Measurements from ENCODE around the gene PCDH7. TPM values are rescaled to one million over a fixed set of nuclear protein-coding genes. Genes with fewer than 3 reads are reported as not detected.

PCDH7 gene
- total and polyA plus RNA-seq, 4 experiments from 2014 or later = not detected

GRCh38 chr4:30755346-30755745 lies 35.2 kb downstream of the PCDH7 start:
- Histone ChIP-seq H3K4me3 (ENCODE audit: low read length in 2 of 2) (no peak overlapping the region), H3K27me3 (ENCODE audit: insufficient read depth, low read length) (no peaks in the 10 kb centered on the region), H3K36me3 (ENCODE audit: insufficient read depth, low read length) (no peaks in the 10 kb centered on the region), H3K27ac (ENCODE audit: low read depth, low read length) (no peak overlapping the region), H3K9me3 (ENCODE audit: control insufficient read depth in 1 of 2, low read length in 2 of 2) (no peaks in the 10 kb centered on the region), H3K4me1 (ENCODE audit: insufficient read depth, low read length) (no peaks in the 10 kb centered on the region)
- CTCF ChIA-PET (ENCODE audit: partially characterized antibody) = no interaction called here
- POLR2A ChIA-PET (ENCODE audit: partially characterized antibody) = no interaction called here
- Mint-ChIP-seq H3K4me3 (no peak overlapping the region), H3K27me3 (no peaks in the 10 kb centered on the region), H3K27ac (no peak overlapping the region), H3K36me3 (no peaks in the 10 kb centered on the region), H3K4me1 (no peaks in the 10 kb centered on the region), H3K9me3 (peaks cover 0 to 16% (median 3%) of the 10 kb centered on the region in 8 donors)
- no peak for DNase-seq
- intact Hi-C loops (cut with micrococcal nuclease) = no loop called here

- H3K4me3 ChIP-seq (ENCODE audit: low read length in 2 of 2) = no peak overlapping the region
- Mint-ChIP-seq H3K4me1 (no peaks in the 10 kb centered on the region), H3K36me3 (no peaks in the 10 kb centered on the region), H3K4me3 (no peak overlapping the region), H3K27me3 (no peaks in the 10 kb centered on the region), H3K27ac (no peak overlapping the region), H3K9me3 (peaks cover 0 to 17% (median 2%) of the 10 kb centered on the region in 8 donors)
- H3K9me3 ChIP-seq (ENCODE audit: control insufficient read depth in 1 of 2, low read length in 2 of 2) = no peaks in the 10 kb centered on the region
- DNase-seq = no peak
- H3K27me3 ChIP-seq (ENCODE audit: insufficient read depth, low read length) = no peaks in the 10 kb centered on the region
- ChIA-PET POLR2A (ENCODE audit: partially characterized antibody) (no interaction called here), CTCF (ENCODE audit: partially characterized antibody) (no interaction called here)
- no peaks in the 10 kb centered on the region for H3K36me3 ChIP-seq (ENCODE audit: insufficient read depth, low read length)
- H3K4me1 ChIP-seq (ENCODE audit: insufficient read depth, low read length) = no peaks in the 10 kb centered on the region
- intact Hi-C loops (cut with micrococcal nuclease) = no loop called here
- H3K27ac ChIP-seq (ENCODE audit: low read depth, low read length) = no peak overlapping the region
Observed at GRCh38 chr4:30756553-30756952, 36.4 kb downstream of the PCDH7 start.

- ChIA-PET CTCF (ENCODE audit: partially characterized antibody) (no interaction called here), POLR2A (ENCODE audit: partially characterized antibody) (no interaction called here)
- Histone ChIP-seq H3K9me3 (ENCODE audit: control insufficient read depth in 1 of 2, low read length in 2 of 2) (no peaks in the 10 kb centered on the region), H3K36me3 (ENCODE audit: insufficient read depth, low read length) (no peaks in the 10 kb centered on the region), H3K27ac (ENCODE audit: low read depth, low read length) (no peak overlapping the region), H3K4me3 (ENCODE audit: low read length in 2 of 2) (no peak overlapping the region), H3K4me1 (ENCODE audit: insufficient read depth, low read length) (no peaks in the 10 kb centered on the region), H3K27me3 (ENCODE audit: insufficient read depth, low read length) (no peaks in the 10 kb centered on the region)
- H3K27me3 Mint-ChIP-seq = no peaks in the 10 kb centered on the region
- H3K4me3 Mint-ChIP-seq = no peak overlapping the region
- H3K36me3 Mint-ChIP-seq = no peaks in the 10 kb centered on the region
- H3K9me3 Mint-ChIP-seq = peaks cover 0 to 17% (median 2%) of the 10 kb centered on the region in 8 donors
- H3K27ac Mint-ChIP-seq = no peak overlapping the region
- DNase-seq = no peak
- no peaks in the 10 kb centered on the region for H3K4me1 Mint-ChIP-seq
- intact Hi-C loops (cut with micrococcal nuclease) = no loop called here
Observed at GRCh38 chr4:30757357-30757756, 37.2 kb downstream of the PCDH7 start.

GRCh38 chr4:30760551-30760950 lies 40.4 kb downstream of the PCDH7 start:
- H3K27me3 Mint-ChIP-seq = no peaks in the 10 kb centered on the region
- H3K4me1 Mint-ChIP-seq = no peaks in the 10 kb centered on the region

GRCh38 chr4:30763321-30763727 lies 43.2 kb downstream of the PCDH7 start:
- intact Hi-C loops (cut with micrococcal nuclease) = no loop called here
- Mint-ChIP-seq H3K27me3 (no peaks in the 10 kb centered on the region), H3K9me3 (peaks cover 0 to 12% (median 0%) of the 10 kb centered on the region in 8 donors), H3K36me3 (no peaks in the 10 kb centered on the region), H3K4me1 (no peaks in the 10 kb centered on the region), H3K4me3 (no peak overlapping the region), H3K27ac (no peak overlapping the region)
- Histone ChIP-seq H3K9me3 (ENCODE audit: control insufficient read depth in 1 of 2, low read length in 2 of 2) (no peaks in the 10 kb centered on the region), H3K27ac (ENCODE audit: low read depth, low read length) (no peak overlapping the region), H3K4me3 (ENCODE audit: low read length in 2 of 2) (no peak overlapping the region), H3K36me3 (ENCODE audit: insufficient read depth, low read length) (no peaks in the 10 kb centered on the region), H3K27me3 (ENCODE audit: insufficient read depth, low read length) (no peaks in the 10 kb centered on the region), H3K4me1 (ENCODE audit: insufficient read depth, low read length) (no peaks in the 10 kb centered on the region)
- CTCF ChIA-PET (ENCODE audit: partially characterized antibody) = no interaction called here
- no peak for DNase-seq
- POLR2A ChIA-PET (ENCODE audit: partially characterized antibody) = no interaction called here

More at GRCh38 chr4:30760551-30760950, 40.4 kb downstream of the PCDH7 start:
- Mint-ChIP-seq H3K27ac (no peak overlapping the region), H3K9me3 (peaks cover 0 to 16% (median 0%) of the 10 kb centered on the region in 8 donors), H3K4me3 (no peak overlapping the region), H3K36me3 (no peaks in the 10 kb centered on the region)
- POLR2A ChIA-PET (ENCODE audit: partially characterized antibody) = no interaction called here
- no peaks in the 10 kb centered on the region for H3K36me3 ChIP-seq (ENCODE audit: insufficient read depth, low read length)
- H3K9me3 ChIP-seq (ENCODE audit: control insufficient read depth in 1 of 2, low read length in 2 of 2) = no peaks in the 10 kb centered on the region
- no peaks in the 10 kb centered on the region for H3K27me3 ChIP-seq (ENCODE audit: insufficient read depth, low read length)
- intact Hi-C loops (cut with micrococcal nuclease) = no loop called here
- H3K27ac ChIP-seq (ENCODE audit: low read depth, low read length) = no peak overlapping the region
- H3K4me3 ChIP-seq (ENCODE audit: low read length in 2 of 2) = no peak overlapping the region
- DNase-seq = no peak
- CTCF ChIA-PET (ENCODE audit: partially characterized antibody) = no interaction called here
- H3K4me1 ChIP-seq (ENCODE audit: insufficient read depth, low read length) = no peaks in the 10 kb centered on the region

GRCh38 chr4:30765022-30765421 lies 44.9 kb downstream of the PCDH7 start:
- POLR2A ChIA-PET (ENCODE audit: partially characterized antibody) = no interaction called here
- no peak overlapping the region for H3K4me3 ChIP-seq (ENCODE audit: low read length in 2 of 2)
- intact Hi-C loops (cut with micrococcal nuclease) = no loop called here
- DNase-seq = no peak
- Mint-ChIP-seq H3K27ac (no peak overlapping the region), H3K27me3 (no peaks in the 10 kb centered on the region), H3K4me1 (no peaks in the 10 kb centered on the region), H3K9me3 (peaks cover 0 to 9% (median 0%) of the 10 kb centered on the region in 8 donors), H3K4me3 (no peak overlapping the region), H3K36me3 (no peaks in the 10 kb centered on the region)
- CTCF ChIA-PET (ENCODE audit: partially characterized antibody) = no interaction called here
- H3K27me3 ChIP-seq (ENCODE audit: insufficient read depth, low read length) = no peaks in the 10 kb centered on the region
- no peaks in the 10 kb centered on the region for H3K4me1 ChIP-seq (ENCODE audit: insufficient read depth, low read length)
- no peaks in the 10 kb centered on the region for H3K36me3 ChIP-seq (ENCODE audit: insufficient read depth, low read length)
- no peak overlapping the region for H3K27ac ChIP-seq (ENCODE audit: low read depth, low read length)
- H3K9me3 ChIP-seq (ENCODE audit: control insufficient read depth in 1 of 2, low read length in 2 of 2) = no peaks in the 10 kb centered on the region

GRCh38 chr4:30767147-30767845 lies 47.1 kb downstream of the PCDH7 start:
- H3K36me3 Mint-ChIP-seq = no peaks in the 10 kb centered on the region
- Histone ChIP-seq H3K27ac (ENCODE audit: low read depth, low read length) (no peak overlapping the region), H3K4me3 (ENCODE audit: low read length in 2 of 2) (no peak overlapping the region), H3K36me3 (ENCODE audit: insufficient read depth, low read length) (no peaks in the 10 kb centered on the region), H3K9me3 (ENCODE audit: control insufficient read depth in 1 of 2, low read length in 2 of 2) (no peaks in the 10 kb centered on the region), H3K4me1 (ENCODE audit: insufficient read depth, low read length) (no peaks in the 10 kb centered on the region), H3K27me3 (ENCODE audit: insufficient read depth, low read length) (no peaks in the 10 kb centered on the region)
- ChIA-PET POLR2A (ENCODE audit: partially characterized antibody) (no interaction called here), CTCF (ENCODE audit: partially characterized antibody) (no interaction called here)
- intact Hi-C loops (cut with micrococcal nuclease) = no loop called here
- H3K27ac Mint-ChIP-seq = no peak overlapping the region
- no peaks in the 10 kb centered on the region for H3K4me1 Mint-ChIP-seq
- H3K9me3 Mint-ChIP-seq = peaks cover 0 to 6% (median 1%) of the 10 kb centered on the region in 8 donors
- no peak overlapping the region for H3K4me3 Mint-ChIP-seq
- no peak for DNase-seq
- H3K27me3 Mint-ChIP-seq = no peaks in the 10 kb centered on the region

GRCh38 chr4:30768277-30768676 lies 48.1 kb downstream of the PCDH7 start:
- Histone ChIP-seq H3K27ac (ENCODE audit: low read depth, low read length) (no peak overlapping the region), H3K4me3 (ENCODE audit: low read length in 2 of 2) (no peak overlapping the region), H3K4me1 (ENCODE audit: insufficient read depth, low read length) (no peaks in the 10 kb centered on the region), H3K36me3 (ENCODE audit: insufficient read depth, low read length) (no peaks in the 10 kb centered on the region), H3K27me3 (ENCODE audit: insufficient read depth, low read length) (no peaks in the 10 kb centered on the region), H3K9me3 (ENCODE audit: control insufficient read depth in 1 of 2, low read length in 2 of 2) (no peaks in the 10 kb centered on the region)
- CTCF ChIA-PET (ENCODE audit: partially characterized antibody) = no interaction called here
- intact Hi-C loops (cut with micrococcal nuclease) = no loop called here
- POLR2A ChIA-PET (ENCODE audit: partially characterized antibody) = no interaction called here
- Mint-ChIP-seq H3K27me3 (no peaks in the 10 kb centered on the region), H3K4me3 (no peak overlapping the region), H3K36me3 (no peaks in the 10 kb centered on the region), H3K9me3 (peaks cover 0 to 6% (median 1%) of the 10 kb centered on the region in 8 donors), H3K4me1 (no peaks in the 10 kb centered on the region), H3K27ac (no peak overlapping the region)
- no peak for DNase-seq

All from CD4-positive, alpha-beta memory T cell (primary cell).